Vagina (tissue), 2 donors: Measurements from ENCODE around the gene STK11.

Experiments
- POLR2A ChIP-seq, 2 donors: fragments of 450-650 bp; IDR thresholded peaks; one replicate each; pipeline ENCODE4 v1.6.1; 2017; ENCODE audit warnings: antibody characterized with exemption in 2 of 2, mild to moderate bottlenecking in 2 of 2, moderate library complexity in 2 of 2
- TF ChIP-seq, protein P1 (sequence below), 3 experiments: fragments of 450-650 bp in 2 of 3; fragments of 200-600 bp in 1 of 3; sonication (generic) in 1 of 3; IDR thresholded peaks; one replicate each; pipeline ENCODE4 v1.5.1; 2017 to 2019; ENCODE audit warnings: antibody characterized with exemption in 3 of 3, mild to moderate bottlenecking in 2 of 3, moderate library complexity in 2 of 3

DNA sequence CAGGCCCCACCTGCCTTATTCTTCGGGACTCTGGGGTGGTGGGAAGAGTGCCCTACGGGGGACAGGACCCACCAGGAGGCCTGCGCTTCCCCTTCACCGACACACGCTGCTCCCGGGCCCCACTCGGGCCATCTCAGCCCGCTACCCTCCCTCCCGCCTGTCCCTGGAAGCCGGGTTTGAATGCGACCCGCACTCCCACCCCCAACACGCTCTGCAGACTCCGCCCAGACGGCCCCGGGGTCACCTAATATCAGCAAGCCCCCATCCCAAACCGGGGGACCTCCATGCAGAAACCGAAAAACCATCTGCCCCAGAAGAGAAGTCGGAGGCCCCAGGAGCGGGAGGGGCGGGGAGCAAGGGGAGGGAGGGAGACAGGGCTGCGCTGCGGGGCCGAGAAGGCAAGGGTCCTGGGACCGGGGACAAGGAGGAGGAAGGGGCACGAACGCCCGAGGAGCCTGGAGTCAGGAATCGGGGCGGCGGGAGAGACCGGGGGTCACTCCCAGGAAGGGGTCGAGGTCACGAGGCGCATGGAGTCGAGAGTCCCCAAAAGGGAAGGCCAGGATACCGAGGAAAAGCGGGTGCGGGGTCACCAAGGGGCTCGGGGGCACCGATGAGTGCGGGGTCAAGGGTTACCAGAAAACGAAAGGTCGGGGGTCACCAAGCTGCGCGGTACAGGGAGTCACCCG lies 32.3 kb upstream of the STK11 start:
- TF ChIP-seq, protein P1, sequence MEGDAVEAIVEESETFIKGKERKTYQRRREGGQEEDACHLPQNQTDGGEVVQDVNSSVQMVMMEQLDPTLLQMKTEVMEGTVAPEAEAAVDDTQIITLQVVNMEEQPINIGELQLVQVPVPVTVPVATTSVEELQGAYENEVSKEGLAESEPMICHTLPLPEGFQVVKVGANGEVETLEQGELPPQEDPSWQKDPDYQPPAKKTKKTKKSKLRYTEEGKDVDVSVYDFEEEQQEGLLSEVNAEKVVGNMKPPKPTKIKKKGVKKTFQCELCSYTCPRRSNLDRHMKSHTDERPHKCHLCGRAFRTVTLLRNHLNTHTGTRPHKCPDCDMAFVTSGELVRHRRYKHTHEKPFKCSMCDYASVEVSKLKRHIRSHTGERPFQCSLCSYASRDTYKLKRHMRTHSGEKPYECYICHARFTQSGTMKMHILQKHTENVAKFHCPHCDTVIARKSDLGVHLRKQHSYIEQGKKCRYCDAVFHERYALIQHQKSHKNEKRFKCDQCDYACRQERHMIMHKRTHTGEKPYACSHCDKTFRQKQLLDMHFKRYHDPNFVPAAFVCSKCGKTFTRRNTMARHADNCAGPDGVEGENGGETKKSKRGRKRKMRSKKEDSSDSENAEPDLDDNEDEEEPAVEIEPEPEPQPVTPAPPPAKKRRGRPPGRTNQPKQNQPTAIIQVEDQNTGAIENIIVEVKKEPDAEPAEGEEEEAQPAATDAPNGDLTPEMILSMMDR (IDR thresholded peaks at IDR 0.05): no peak
- no peak for TF ChIP-seq POLR2A (IDR thresholded peaks at IDR 0.05)
